ENCODE measurements around the gene UBASH3A. TPM values are rescaled to one million over a fixed set of nuclear protein-coding genes. Genes with fewer than 3 reads are reported as not detected.
A peak's percentile ranks its signal among the peaks of the same experiment; 100 is the strongest.

UBASH3A gene
- total RNA-seq, 1 donor from 2014 or later: 86.0 TPM

GRCh38 chr21:42423197-42423675 lies 19.5 kb downstream of the UBASH3A start:
- DNase-seq (ENCODE audit: low spot score): peak; percentile 60
- H3K27ac Mint-ChIP-seq: peak overlapping the region; percentile 93
- peak overlapping the region; percentile 65 for H3K4me3 Mint-ChIP-seq (ENCODE audit: low read depth)
- intact Hi-C loops (cut with micrococcal nuclease): loop anchor here (1.0 to 5.0 kb wide), 3 partner anchors 17 to 191 kb away; partner anchors contain the start of gene UBASH3A
- no peaks in the 10 kb centered on the region for H3K27me3 Mint-ChIP-seq (ENCODE audit: low read depth)
- H3K36me3 Mint-ChIP-seq (ENCODE audit: low read depth): no peaks in the 10 kb centered on the region
- peaks cover 83% of the 10 kb centered on the region for H3K4me1 Mint-ChIP-seq (ENCODE audit: low read depth)
- H3K9me3 Mint-ChIP-seq: peaks cover 13% of the 10 kb centered on the region

GRCh38 chr21:42423685-42424084 lies 20.0 kb downstream of the UBASH3A start:
- DNase-seq (ENCODE audit: low spot score): no peak
- Mint-ChIP-seq H3K9me3 (peaks cover 12% of the 10 kb centered on the region), H3K4me3 (ENCODE audit: low read depth) (peak overlapping the region; percentile 68), H3K4me1 (ENCODE audit: low read depth) (peaks cover 79% of the 10 kb centered on the region), H3K27ac (peak overlapping the region; percentile 93), H3K27me3 (ENCODE audit: low read depth) (no peaks in the 10 kb centered on the region), H3K36me3 (ENCODE audit: low read depth) (peaks cover 3% of the 10 kb centered on the region)
- intact Hi-C loops (cut with micrococcal nuclease): loop anchor here (1.0 to 5.0 kb wide), 3 partner anchors 17 to 191 kb away; partner anchors contain the start of gene UBASH3A

- DNase-seq (ENCODE audit: low spot score): peak; percentile 81
- Mint-ChIP-seq H3K9me3 (no peaks in the 10 kb centered on the region), H3K36me3 (ENCODE audit: low read depth) (peaks cover 16% of the 10 kb centered on the region), H3K4me1 (ENCODE audit: low read depth) (peaks cover 67% of the 10 kb centered on the region), H3K27ac (peak overlapping the region; percentile 93), H3K27me3 (ENCODE audit: low read depth) (no peaks in the 10 kb centered on the region), H3K4me3 (ENCODE audit: low read depth) (peak overlapping the region; percentile 68)
- intact Hi-C loops (cut with micrococcal nuclease): loop anchor here (1.0 to 5.0 kb wide), 5 partner anchors 9 to 193 kb away; no protein-coding TSS in a partner anchor
Measured at GRCh38 chr21:42424914-42425541, 21.3 kb downstream of the UBASH3A start.

- no peaks in the 10 kb centered on the region for H3K27me3 Mint-ChIP-seq (ENCODE audit: low read depth)
- no peak for DNase-seq (ENCODE audit: low spot score)
- peaks cover 64% of the 10 kb centered on the region for H3K4me1 Mint-ChIP-seq (ENCODE audit: low read depth)
- peaks cover 22% of the 10 kb centered on the region for H3K36me3 Mint-ChIP-seq (ENCODE audit: low read depth)
- H3K27ac Mint-ChIP-seq: peak overlapping the region; percentile 93
- intact Hi-C loops (cut with micrococcal nuclease): loop anchor here (1.0 to 5.0 kb wide), 4 partner anchors 9 to 33 kb away; no protein-coding TSS in a partner anchor
- peak overlapping the region; percentile 68 for H3K4me3 Mint-ChIP-seq (ENCODE audit: low read depth)
- no peaks in the 10 kb centered on the region for H3K9me3 Mint-ChIP-seq
Measured at GRCh38 chr21:42425591-42425990, 21.9 kb downstream of the UBASH3A start.

GRCh38 chr21:42426424-42426823 lies 22.7 kb downstream of the UBASH3A start:
- Mint-ChIP-seq H3K27me3 (ENCODE audit: low read depth) (no peaks in the 10 kb centered on the region), H3K36me3 (ENCODE audit: low read depth) (peaks cover 30% of the 10 kb centered on the region), H3K9me3 (peaks cover 2% of the 10 kb centered on the region), H3K27ac (peak overlapping the region; percentile 23), H3K4me3 (ENCODE audit: low read depth) (no peak overlapping the region), H3K4me1 (ENCODE audit: low read depth) (peaks cover 55% of the 10 kb centered on the region)
- intact Hi-C loops (cut with micrococcal nuclease): loop anchor here (5.0 kb wide), 1 partner anchor 34 kb away; no protein-coding TSS in a partner anchor
- no peak for DNase-seq (ENCODE audit: low spot score)

GRCh38 chr21:42426876-42427480 lies 23.3 kb downstream of the UBASH3A start:
- H3K27ac Mint-ChIP-seq: peak overlapping the region; percentile 61
- peaks cover 50% of the 10 kb centered on the region for H3K4me1 Mint-ChIP-seq (ENCODE audit: low read depth)
- H3K9me3 Mint-ChIP-seq: peaks cover 7% of the 10 kb centered on the region
- peak overlapping the region; percentile 35 for H3K4me3 Mint-ChIP-seq (ENCODE audit: low read depth)
- peaks cover 36% of the 10 kb centered on the region for H3K36me3 Mint-ChIP-seq (ENCODE audit: low read depth)
- no peaks in the 10 kb centered on the region for H3K27me3 Mint-ChIP-seq (ENCODE audit: low read depth)
- intact Hi-C loops (cut with micrococcal nuclease): loop anchor here (5.0 kb wide), 1 partner anchor 35 kb away; no protein-coding TSS in a partner anchor
- DNase-seq (ENCODE audit: low spot score): no peak

- no peak overlapping the region for H3K27ac Mint-ChIP-seq
- H3K36me3 Mint-ChIP-seq (ENCODE audit: low read depth): peaks cover 45% of the 10 kb centered on the region
- H3K4me3 Mint-ChIP-seq (ENCODE audit: low read depth): no peak overlapping the region
- H3K9me3 Mint-ChIP-seq: peaks cover 17% of the 10 kb centered on the region
- H3K4me1 Mint-ChIP-seq (ENCODE audit: low read depth): peaks cover 50% of the 10 kb centered on the region
- no peak for DNase-seq (ENCODE audit: low spot score)
- intact Hi-C loops (cut with micrococcal nuclease): loop anchor here (5.0 kb wide), 1 partner anchor 36 kb away; no protein-coding TSS in a partner anchor
- H3K27me3 Mint-ChIP-seq (ENCODE audit: low read depth): no peaks in the 10 kb centered on the region
Measured at GRCh38 chr21:42427809-42428419, 24.2 kb downstream of the UBASH3A start.

- intact Hi-C loops (cut with micrococcal nuclease): loop anchor here (5.0 kb wide), 1 partner anchor 37 kb away; no protein-coding TSS in a partner anchor
- DNase-seq (ENCODE audit: low spot score): no peak
- Mint-ChIP-seq H3K4me1 (ENCODE audit: low read depth) (peaks cover 50% of the 10 kb centered on the region), H3K27ac (no peak overlapping the region), H3K27me3 (ENCODE audit: low read depth) (no peaks in the 10 kb centered on the region), H3K4me3 (ENCODE audit: low read depth) (no peak overlapping the region), H3K9me3 (peaks cover 17% of the 10 kb centered on the region), H3K36me3 (ENCODE audit: low read depth) (peaks cover 56% of the 10 kb centered on the region)
Measured at GRCh38 chr21:42429021-42429420, 25.3 kb downstream of the UBASH3A start.

GRCh38 chr21:42429856-42430255 lies 26.2 kb downstream of the UBASH3A start:
- Mint-ChIP-seq H3K9me3 (peaks cover 17% of the 10 kb centered on the region), H3K4me1 (ENCODE audit: low read depth) (peaks cover 50% of the 10 kb centered on the region)
- no peak for DNase-seq (ENCODE audit: low spot score)

GRCh38 chr21:42430521-42430920 lies 26.8 kb downstream of the UBASH3A start:
- Mint-ChIP-seq H3K4me1 (ENCODE audit: low read depth) (peaks cover 49% of the 10 kb centered on the region), H3K27ac (no peak overlapping the region), H3K27me3 (ENCODE audit: low read depth) (no peaks in the 10 kb centered on the region), H3K36me3 (ENCODE audit: low read depth) (peaks cover 71% of the 10 kb centered on the region), H3K9me3 (peaks cover 20% of the 10 kb centered on the region), H3K4me3 (ENCODE audit: low read depth) (no peak overlapping the region)
- intact Hi-C loops (cut with micrococcal nuclease): no loop called here
- DNase-seq (ENCODE audit: low spot score): no peak

More at GRCh38 chr21:42429856-42430255, 26.2 kb downstream of the UBASH3A start:
- H3K4me3 Mint-ChIP-seq (ENCODE audit: low read depth): no peak overlapping the region
- no peak overlapping the region for H3K27ac Mint-ChIP-seq
- intact Hi-C loops (cut with micrococcal nuclease): loop anchor here (5.0 kb wide), 1 partner anchor 38 kb away; no protein-coding TSS in a partner anchor
- H3K27me3 Mint-ChIP-seq (ENCODE audit: low read depth): no peaks in the 10 kb centered on the region
- peaks cover 64% of the 10 kb centered on the region for H3K36me3 Mint-ChIP-seq (ENCODE audit: low read depth)

- no peak overlapping the region for H3K27ac Mint-ChIP-seq
- no peak overlapping the region for H3K4me3 Mint-ChIP-seq (ENCODE audit: low read depth)
- peaks cover 50% of the 10 kb centered on the region for H3K4me1 Mint-ChIP-seq (ENCODE audit: low read depth)
- peaks cover 25% of the 10 kb centered on the region for H3K9me3 Mint-ChIP-seq
- H3K27me3 Mint-ChIP-seq (ENCODE audit: low read depth): no peaks in the 10 kb centered on the region
- intact Hi-C loops (cut with micrococcal nuclease): no loop called here
- H3K36me3 Mint-ChIP-seq (ENCODE audit: low read depth): peaks cover 78% of the 10 kb centered on the region
- DNase-seq (ENCODE audit: low spot score): no peak
Measured at GRCh38 chr21:42431196-42431595, 27.5 kb downstream of the UBASH3A start.

- Mint-ChIP-seq H3K27ac (peak overlapping the region; percentile 67), H3K9me3 (peaks cover 25% of the 10 kb centered on the region), H3K4me3 (ENCODE audit: low read depth) (no peak overlapping the region), H3K4me1 (ENCODE audit: low read depth) (peaks cover 49% of the 10 kb centered on the region), H3K27me3 (ENCODE audit: low read depth) (no peaks in the 10 kb centered on the region), H3K36me3 (ENCODE audit: low read depth) (peaks cover 93% of the 10 kb centered on the region)
- no peak for DNase-seq (ENCODE audit: low spot score)
- intact Hi-C loops (cut with micrococcal nuclease): no loop called here
Measured at GRCh38 chr21:42432695-42433094, 29.0 kb downstream of the UBASH3A start.

All from activated T-helper 2 cell treated with anti-CD3 and anti-CD28 coated beads, Interferon-gamma antibody, Interleukin-2, Interleukin-4, amounts not matched to agents 10 μg/mL and 5 μg/mL and 100 μg/mL, durations not matched to agents 14 hours and 24 hours and 36 hours (primary cell).